HepG2 (cell line): Measurements from ENCODE around the gene CKB. TPM values are rescaled to one million over a fixed set of nuclear protein-coding genes. Genes with fewer than 3 reads are reported as not detected.

Source experiments
- ARID3A ChIP-seq: IDR thresholded peaks from 2 replicates; pipeline ENCODE4 v1.6.1; 2012; ENCODE audit warnings: low read depth, low read length, improper control_type of control experiment
- CENPBD1 ChIP-seq: sonication (generic); formaldehyde crosslinking; IDR thresholded peaks from 2 replicates; pipeline ENCODE4 v1.8.0; 2022; ENCODE audit warnings: missing genetic modification reagents, low read depth, mild to moderate bottlenecking, borderline replicate concordance
- FIP1L1 ChIP-seq: fragments of 200-400 bp; formaldehyde crosslinking; IDR thresholded peaks from 2 replicates; pipeline ENCODE4 v1.6.1; 2018; ENCODE audit warnings: low read depth, mild to moderate bottlenecking, low read length, moderate library complexity, borderline replicate concordance; ENCODE audit not compliant: insufficient read depth
- HHEX ChIP-seq: IDR thresholded peaks from 2 replicates; pipeline ENCODE4 v1.6.1; 2016; ENCODE audit warnings: control low read depth
- HOXD1 ChIP-seq: sonication (generic); formaldehyde crosslinking; IDR thresholded peaks from 2 replicates; pipeline ENCODE4 v1.5.0; 2020; ENCODE audit warnings: missing genetic modification reagents
- KLF11 ChIP-seq: IDR thresholded peaks from 2 replicates; pipeline ENCODE4 v1.6.1; 2016; ENCODE audit warnings: missing compliant biosample characterization
- MIER3 ChIP-seq: IDR thresholded peaks from 2 replicates; pipeline ENCODE4 v1.6.1; 2016; ENCODE audit warnings: missing compliant biosample characterization, borderline replicate concordance
- MXI1 ChIP-seq: IDR thresholded peaks from 3 replicates; pipeline ENCODE4 v1.6.1; 2012; ENCODE audit warnings: low read depth, low read length, inconsistent platforms, borderline replicate concordance
- PAXIP1 ChIP-seq: sonication (generic); formaldehyde crosslinking; conservative IDR thresholded peaks from 2 replicates; pipeline ENCODE4 v1.4.0; 2020; ENCODE audit warnings: mild to moderate bottlenecking, missing genetic modification reagents, moderate library complexity
- RELA ChIP-seq: sonication (generic); formaldehyde crosslinking; IDR thresholded peaks from 2 replicates; pipeline ENCODE4 v1.4.0; 2020; ENCODE audit warnings: missing genetic modification reagents
- XRCC5 ChIP-seq: fragments of 200-400 bp; formaldehyde crosslinking; optimal IDR thresholded peaks from 2 replicates; pipeline ENCODE3; 2017; ENCODE audit warnings: mild to moderate bottlenecking, low read length
- YY1 ChIP-seq: IDR thresholded peaks from 2 replicates; pipeline ENCODE4 v1.6.1; 2011; ENCODE audit warnings: low read length, low read depth, moderate library complexity, mild to moderate bottlenecking; ENCODE audit not compliant: insufficient read depth, insufficient replicate concordance
- ZBTB43 ChIP-seq: sonication (generic); formaldehyde crosslinking; conservative IDR thresholded peaks from 2 replicates; pipeline ENCODE4 v1.4.0; 2020; ENCODE audit warnings: missing genetic modification reagents
- ZBTB8A ChIP-seq: sonication (generic); formaldehyde crosslinking; IDR thresholded peaks from 2 replicates; pipeline ENCODE4 v1.4.0; 2020; ENCODE audit warnings: mild to moderate bottlenecking, low read depth, missing genetic modification reagents, borderline replicate concordance
- ZFAT ChIP-seq: sonication (generic); formaldehyde crosslinking; conservative IDR thresholded peaks from 2 replicates; pipeline ENCODE4 v1.8.1; 2023; ENCODE audit warnings: missing genetic modification reagents, inconsistent platforms
- ZNF547 ChIP-seq: sonication (generic); formaldehyde crosslinking; IDR thresholded peaks from 2 replicates; pipeline ENCODE4 v1.5.1; 2020; ENCODE audit warnings: mild to moderate bottlenecking, missing genetic modification reagents
- ZSCAN22 ChIP-seq: sonication (generic); formaldehyde crosslinking; IDR thresholded peaks from 2 replicates; pipeline ENCODE4 v1.4.0; 2020; ENCODE audit warnings: mild to moderate bottlenecking, missing genetic modification reagents
- polyA plus RNA-seq, 8 experiments: library from polyadenylated mRNA; depleted of rRNA in 3 of 8; stranded (reverse) in 7 of 8; unstranded in 1 of 8; fragments of >200 nt; fragmentation: Illumina TruSeq in 4 of 8; extraction: Trizol in 4 of 8; gene quantifications; 2 replicates each; pipeline versions ENCODE4 v1.2.1 to v1.2.3, GENCODE V29; 2011 to 2016; ENCODE audit warnings: low read depth in 4 of 8, missing spikeins in 1 of 8, mixed read lengths in 1 of 8; ENCODE audit not compliant: insufficient read depth in 1 of 8
- total RNA-seq, 5 experiments: library from RNA; depleted of rRNA; stranded (reverse); fragments of >200 nt; fragmentation: Illumina TruSeq; extraction: Trizol; gene quantifications; 2 replicates each; pipeline ENCODE4 v1.2.3, GENCODE V29; 2016; ENCODE audit warnings: low read depth in 1 of 5
- TF ChIP-seq, protein P1 (sequence below): sonication (generic); formaldehyde crosslinking; IDR thresholded peaks from 2 replicates; pipeline ENCODE4 v1.8.1; 2023; ENCODE audit warnings: mild to moderate bottlenecking, moderate library complexity, missing genetic modification reagents

The CKB gene
- total and polyA plus RNA-seq, 2 of the 13 experiments (the other 11 are each of a cell fraction or from before 2014, with no cell fraction given), result 82.3 to 217 TPM

DNA sequence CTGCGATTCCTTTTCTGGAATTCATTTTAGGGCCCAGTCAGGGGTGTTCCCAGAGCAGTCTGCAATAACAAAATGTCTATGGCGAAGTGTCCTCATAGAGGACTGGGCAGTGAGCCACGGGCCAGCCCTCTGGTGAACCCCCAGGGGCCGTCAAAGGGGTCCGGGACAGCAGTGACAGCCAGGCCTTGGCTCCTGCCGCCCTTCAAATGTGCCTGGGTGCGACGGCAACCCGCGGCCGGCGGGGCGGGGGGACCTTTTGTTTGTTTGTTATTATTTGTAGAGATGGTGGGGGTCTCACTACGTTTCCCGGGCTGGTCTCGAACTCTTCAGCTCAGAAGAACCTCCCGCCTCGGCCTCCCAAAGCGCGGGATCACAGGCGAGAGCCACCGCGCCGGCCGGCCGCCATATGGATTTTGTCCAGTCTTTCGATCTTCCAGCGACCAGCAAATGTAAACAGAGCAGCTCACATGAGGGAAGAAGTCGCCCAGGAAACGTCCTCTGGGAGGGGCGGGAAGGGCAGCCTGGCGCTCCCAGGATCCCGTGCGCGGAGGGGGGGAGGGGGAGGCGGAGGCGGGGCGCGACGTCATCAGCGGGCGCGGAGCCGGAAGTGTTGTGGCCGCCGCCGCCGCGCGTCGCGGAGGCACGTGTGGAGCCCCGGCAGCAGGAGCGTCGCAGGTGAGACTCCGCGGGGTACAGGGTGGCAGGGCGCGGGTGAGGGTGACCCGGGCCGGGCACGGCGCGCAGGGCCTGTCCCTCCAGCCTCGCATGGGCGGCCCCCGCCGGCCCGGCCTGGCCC is 6.2 kb upstream of the CKB start, which contains the start of gene TRMT61A (continued):
- TF ChIP-seq PAXIP1 (peak; percentile 49), XRCC5 (no peak), ZBTB43 (peak; percentile 46; the same call in 1 of the 2 replicates), CENPBD1 (CRISPR knock-in tag) (no peak), FIP1L1 (no peak), YY1 (peak; percentile 89), MIER3 (CRISPR knock-in tag) (peak; percentile 33; the same call in 1 of the 2 replicates), RELA (CRISPR knock-in tag) (no peak), ARID3A (no peak), HOXD1 (CRISPR knock-in tag) (0 out of 2 replicates have a peak, but pooled peaks have one; percentile 27), ZBTB8A (CRISPR knock-in tag) (no peak), HHEX (no peak), MXI1 (peak; percentile 99), ZNF547 (CRISPR knock-in tag) (0 out of 2 replicates have a peak, but pooled peaks have one; percentile 13), ZFAT (CRISPR knock-in tag) (0 out of 2 replicates have a peak, but pooled peaks have one; percentile 20), ZSCAN22 (CRISPR knock-in tag) (no peak), KLF11 (CRISPR knock-in tag) (no peak)
- TF ChIP-seq, protein P1, sequence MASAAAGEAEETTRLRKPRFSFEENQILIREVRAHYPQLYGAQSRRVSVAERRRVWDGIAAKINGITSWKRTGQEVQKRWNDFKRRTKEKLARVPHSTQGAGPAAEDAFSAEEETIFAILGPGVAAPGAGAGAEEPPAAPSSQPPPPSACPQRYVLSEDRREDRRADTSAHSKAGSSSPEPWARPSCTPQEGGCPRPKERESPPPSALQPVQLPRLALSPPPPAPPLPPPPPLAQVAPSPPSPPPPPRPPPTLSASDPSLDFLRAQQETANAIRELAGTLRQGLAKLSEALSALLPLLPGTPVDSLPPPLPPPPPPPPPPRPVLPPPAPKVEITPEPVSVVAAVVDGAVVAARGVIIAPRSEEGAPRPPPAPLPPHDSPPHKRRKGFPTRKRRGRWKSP (CRISPR knock-in tag), result 0 out of 2 replicates have a peak, but pooled peaks have one; percentile 55
